AG04449 (cell line): ENCODE results near the gene FZD7.

Experiments
- CTCF ChIA-PET: fragments of 350-600 bp; formaldehyde crosslinking; extraction: SDS; loops from one replicate; lab custom pipeline; 2021; ENCODE audit warnings: antibody characterized with exemption; lab: Yijun Ruan, JAX
- POLR2A ChIA-PET: fragments of 400-600, 350-600 bp; formaldehyde crosslinking; extraction: SDS; loops from one replicate; lab custom pipeline; 2020; ENCODE audit warnings: antibody characterized with exemption, inconsistent platforms; lab: Yijun Ruan, JAX
- DNase-seq: peaks from one replicate; pipeline ENCODE4 v3.0.0-alpha.2; 2010; ENCODE audit warnings: low read depth, low spot score
- H3K4me3 ChIP-seq: 2 replicates; pipeline ENCODE4 v1.5.1; 2011; ENCODE audit warnings: low read depth, mild to moderate bottlenecking, control low read depth, low read length
- CTCF ChIP-seq: IDR thresholded peaks from one replicate; pipeline ENCODE4 v1.5.1; 2011; ENCODE audit warnings: mild to moderate bottlenecking, moderate library complexity, low read length, control low read depth, inconsistent platforms; ENCODE audit not compliant: insufficient read depth; ENCODE audit errors: missing control alignments

The FZD7 gene

GRCh38 chr2:202007015-202007982, 26.4 kb upstream of the FZD7 start:
- DNase-seq = no peak
- H3K4me3 ChIP-seq = no peak overlapping the region
- ChIA-PET POLR2A (no interaction called here), CTCF (interaction anchor here (0.9 to 4.1 kb wide), 2 partner anchors 9 to 147 kb away, joined by 3 to 22 read pairs; no protein-coding TSS in a partner anchor)
- no peak for TF ChIP-seq CTCF

GRCh38 chr2:202007983-202008354, 25.7 kb upstream of the FZD7 start:
- no peak for TF ChIP-seq CTCF
- ChIA-PET CTCF (interaction anchor here (0.9 to 4.1 kb wide), 3 partner anchors 9 to 148 kb away, joined by 3 to 22 read pairs (median 3); no protein-coding TSS in a partner anchor), POLR2A (no interaction called here)
- no peak for DNase-seq
- no peak overlapping the region for H3K4me3 ChIP-seq

GRCh38 chr2:202009019-202009481, 24.6 kb upstream of the FZD7 start:
- no peak overlapping the region for H3K4me3 ChIP-seq
- ChIA-PET POLR2A (interaction anchor here (0.6 to 1.0 kb wide), 2 partner anchors 11 to 22 kb away, joined by 3 read pairs; no protein-coding TSS in a partner anchor), CTCF (interaction anchor here (0.9 to 4.1 kb wide), 3 partner anchors 11 to 149 kb away, joined by 3 to 22 read pairs (median 4); no protein-coding TSS in a partner anchor)
- TF ChIP-seq CTCF = no peak
- no peak for DNase-seq

GRCh38 chr2:202009581-202009980, 24.1 kb upstream of the FZD7 start:
- ChIA-PET POLR2A (interaction anchor here (0.6 to 1.0 kb wide), 2 partner anchors 11 to 23 kb away, joined by 3 read pairs; no protein-coding TSS in a partner anchor), CTCF (interaction anchor here (0.6 to 4.1 kb wide), 4 partner anchors 12 to 424 kb away, joined by 3 to 22 read pairs (median 4); no protein-coding TSS in a partner anchor)
- DNase-seq = no peak
- no peak for TF ChIP-seq CTCF
- H3K4me3 ChIP-seq = no peak overlapping the region

- POLR2A ChIA-PET = no interaction called here
- no peak for DNase-seq
- CTCF ChIA-PET = interaction anchor here (1.6 to 2.0 kb wide), 2 partner anchors 14 to 154 kb away, joined by 5 to 10 read pairs; no protein-coding TSS in a partner anchor
- H3K4me3 ChIP-seq = no peak overlapping the region
- no peak for TF ChIP-seq CTCF
Measured at GRCh38 chr2:202014318-202014717, 19.3 kb upstream of the FZD7 start.

- ChIA-PET CTCF (interaction anchor here (1.6 to 2.0 kb wide), 2 partner anchors 13 to 155 kb away, joined by 5 to 10 read pairs; no protein-coding TSS in a partner anchor), POLR2A (no interaction called here)
- TF ChIP-seq CTCF = no peak
- H3K4me3 ChIP-seq = no peak overlapping the region
- no peak for DNase-seq
Measured at GRCh38 chr2:202014759-202015211, 18.9 kb upstream of the FZD7 start.
